IPS-NIHi7 (cell line): ENCODE data around the gene GLI3.

Experiments used
- DNase-seq: peaks from one replicate; pipeline ENCODE4 v3.0.0; 2012; ENCODE audit warnings: mixed read lengths; ENCODE audit errors: extremely low spot score

The GLI3 gene

DNA sequence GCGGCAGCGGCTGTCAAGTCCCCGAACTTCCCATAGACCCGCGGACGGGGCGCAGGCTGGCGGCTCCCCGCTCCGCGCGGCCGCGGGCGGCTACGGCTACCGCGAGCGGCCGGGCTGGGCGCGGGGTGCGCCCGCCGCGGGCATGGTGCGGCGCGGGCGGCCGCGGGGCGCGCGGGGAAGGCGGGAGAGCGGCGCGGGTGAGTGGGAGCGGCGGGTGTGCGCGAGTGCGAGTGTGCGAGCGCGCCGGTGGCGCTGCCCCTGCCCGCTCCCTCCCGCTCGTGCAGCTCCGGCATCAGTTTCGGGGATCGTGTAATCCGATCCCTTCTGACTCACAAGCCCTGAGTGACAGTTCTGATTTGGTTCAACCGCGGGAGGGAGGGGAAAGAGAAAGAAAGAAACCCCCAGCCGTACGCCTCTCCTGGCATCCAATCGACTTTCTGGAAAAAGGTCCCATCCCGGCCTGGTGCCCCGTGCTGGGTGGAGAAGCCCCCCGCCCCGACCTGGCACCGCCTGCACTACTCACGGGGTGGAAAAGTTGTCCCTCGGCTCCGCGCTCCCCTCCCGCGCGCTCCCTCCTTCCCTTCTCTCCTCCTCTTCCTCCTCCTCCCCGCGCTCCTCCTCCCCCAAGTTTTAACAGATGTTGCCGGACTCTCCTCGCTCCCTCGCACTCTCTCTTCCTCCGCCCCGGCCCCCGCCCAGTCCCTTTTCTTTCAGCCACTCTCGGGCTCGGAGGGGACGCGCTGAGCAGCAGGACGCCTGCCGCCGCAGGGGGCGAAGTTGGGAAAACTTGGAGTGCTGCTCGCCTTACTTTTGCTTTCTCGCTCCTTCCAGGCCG is at the start of gene GLI3:
Gene GLI3 (minus strand): TSS at position 234 of the 835 bp plus-strand sequence. CDS start 13,956 bp downstream, outside the sequence.
- peak; percentile 82 for DNase-seq

- no peak for DNase-seq
Observed at GRCh38 chr7:42285383-42285824, 48.4 kb upstream of the GLI3 start.

DNA sequence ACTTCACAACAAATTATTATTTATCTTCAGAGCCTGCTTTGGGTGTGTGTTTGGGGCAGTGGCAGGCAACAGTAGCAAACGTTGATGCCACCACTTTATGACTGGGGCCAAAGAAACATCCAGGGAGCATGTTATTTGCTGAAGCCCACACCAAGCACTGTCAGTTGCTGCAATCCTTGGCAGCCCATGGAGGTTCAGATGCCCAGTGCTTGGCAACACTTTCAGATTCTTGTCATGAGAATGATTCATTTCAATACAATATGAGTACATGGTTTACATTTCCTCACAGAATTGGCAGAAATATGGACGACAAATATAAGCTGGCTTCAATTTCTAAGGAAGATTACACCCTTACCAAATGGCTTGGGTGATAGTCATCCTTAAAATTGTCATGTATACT is 46.5 kb upstream of the GLI3 start:
- no peak for DNase-seq

DNA sequence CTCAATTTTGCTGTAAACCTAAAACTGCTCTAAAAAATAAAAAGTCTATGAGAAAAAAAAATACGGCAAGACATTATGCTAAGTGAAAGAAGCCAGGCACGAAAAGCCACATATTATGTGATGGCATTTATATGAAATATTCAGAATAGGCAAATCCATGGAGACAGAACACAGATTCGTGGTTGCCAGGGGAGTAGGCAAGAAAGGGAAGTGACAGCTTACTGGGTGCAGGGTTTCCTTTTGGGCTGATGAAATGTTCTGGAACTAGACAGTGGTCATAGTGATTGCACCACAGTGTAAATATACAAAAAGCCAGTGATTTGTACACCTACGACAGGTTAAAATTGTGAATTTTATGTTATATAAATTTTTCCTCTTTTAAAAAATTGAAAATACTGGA is 41.3 kb upstream of the GLI3 start:
- no peak for DNase-seq

- no peak for DNase-seq
Observed at GRCh38 chr7:42274053-42274452, 37.0 kb upstream of the GLI3 start.

- peak; percentile 44 for DNase-seq
Observed at GRCh38 chr7:42272793-42273665, 36.0 kb upstream of the GLI3 start.

- no peak for DNase-seq
Observed at GRCh38 chr7:42269161-42269560, 32.2 kb upstream of the GLI3 start.

- no peak for DNase-seq
Observed at GRCh38 chr7:42264702-42265101, 27.7 kb upstream of the GLI3 start.

DNA sequence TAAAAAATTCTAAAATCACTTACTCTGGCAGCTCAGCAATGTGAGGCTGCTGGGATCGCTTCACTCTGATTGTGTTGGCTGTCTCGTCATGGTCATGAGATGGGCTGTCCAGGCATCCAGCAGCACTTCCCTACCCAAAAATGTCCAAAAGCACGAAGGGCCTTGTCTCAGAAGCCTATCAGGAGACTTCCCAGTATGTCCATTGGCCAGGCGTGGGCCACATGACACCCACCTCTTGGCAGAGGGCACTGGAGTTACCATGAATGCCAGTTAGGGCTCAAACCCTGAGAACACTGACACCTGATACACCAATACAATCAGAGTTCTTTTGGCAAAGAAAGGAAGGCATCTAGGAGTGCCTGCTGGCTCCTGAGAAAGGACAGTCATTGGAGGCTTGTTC is 27.0 kb upstream of the GLI3 start:
- DNase-seq, result no peak

GRCh38 chr7:42262964-42263363 is 26.0 kb upstream of the GLI3 start:
- no peak for DNase-seq

DNA sequence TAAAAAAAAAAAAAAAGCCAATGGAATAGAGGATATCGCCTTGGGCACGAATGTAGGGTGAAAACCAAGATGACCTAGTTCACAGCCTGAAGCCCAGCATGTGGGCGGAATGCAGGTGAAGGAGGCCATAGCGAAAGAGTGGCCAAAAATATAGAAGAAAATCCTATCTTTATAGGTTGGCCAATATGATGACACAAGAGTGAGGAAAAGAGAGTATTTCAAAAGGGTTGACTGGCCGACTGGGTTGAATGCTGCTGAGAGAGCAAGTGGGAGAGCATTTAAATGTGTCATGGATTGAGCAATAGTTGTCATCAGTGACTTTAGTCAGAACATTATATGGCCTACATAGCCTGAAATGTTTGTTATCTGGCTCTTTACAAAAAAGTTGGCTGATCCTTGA is 17.2 kb upstream of the GLI3 start:
- DNase-seq, result no peak

DNA sequence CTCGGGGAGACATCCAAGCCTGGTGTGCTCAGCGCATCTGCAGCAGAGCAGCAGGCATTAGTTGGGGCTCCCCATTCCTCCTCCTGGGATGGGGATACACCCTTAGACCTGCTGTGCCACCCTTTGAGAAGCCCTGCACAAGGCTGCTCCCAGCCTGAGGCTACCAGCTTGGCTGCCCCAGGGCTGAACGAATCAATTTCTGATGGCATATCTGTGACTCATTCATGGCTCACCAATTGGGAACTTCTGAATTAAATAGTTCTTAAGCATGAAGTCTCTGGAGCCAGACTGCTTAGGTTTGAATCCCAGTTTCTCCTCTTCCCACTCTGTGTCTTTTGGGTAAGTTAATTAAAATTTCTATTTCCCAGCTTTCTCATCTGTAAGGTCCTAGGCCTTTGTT is 16.3 kb upstream of the GLI3 start:
- DNase-seq, result no peak

DNA sequence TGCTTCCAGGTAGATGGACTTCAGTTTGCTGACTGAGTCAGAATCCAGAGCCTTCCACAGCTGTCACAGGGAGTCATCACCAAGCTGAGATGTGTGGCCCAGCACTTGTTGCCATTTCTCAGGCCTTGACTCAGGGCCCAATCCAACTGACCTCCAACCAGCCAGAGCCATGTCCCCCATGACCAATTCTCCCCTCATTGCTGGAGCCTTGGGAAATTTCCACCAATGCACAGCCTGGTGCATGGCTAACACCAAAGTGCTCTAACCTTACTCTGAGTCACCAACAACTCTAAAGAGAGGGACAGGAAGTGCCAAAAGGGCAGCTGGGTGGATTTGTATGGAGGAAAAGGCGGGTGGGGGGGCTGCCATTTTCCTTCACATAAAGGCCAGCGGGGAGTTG is 13.4 kb upstream of the GLI3 start:
- DNase-seq, result no peak

- DNase-seq, result no peak
Observed at GRCh38 chr7:42248579-42248978, 11.6 kb upstream of the GLI3 start.

DNA sequence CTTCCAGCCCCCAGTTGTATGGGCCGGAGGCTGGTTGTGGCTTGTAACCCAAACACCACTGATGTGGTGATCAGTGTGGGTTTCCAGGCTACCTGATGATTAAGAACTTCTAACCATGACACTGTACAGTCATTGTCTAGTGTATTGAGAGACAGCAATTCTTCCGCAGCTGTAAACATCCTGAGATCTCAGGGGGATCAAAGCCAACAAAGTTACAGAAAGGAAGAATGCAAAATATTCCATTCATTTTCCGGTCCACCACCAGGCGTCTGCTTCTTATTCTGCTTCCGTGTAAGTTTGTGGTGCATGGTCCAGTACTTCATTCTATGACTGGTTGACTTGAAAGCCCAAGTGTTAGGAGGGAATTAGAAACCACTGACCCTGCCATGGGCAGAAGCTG is 10.3 kb upstream of the GLI3 start:
- no peak for DNase-seq

DNA sequence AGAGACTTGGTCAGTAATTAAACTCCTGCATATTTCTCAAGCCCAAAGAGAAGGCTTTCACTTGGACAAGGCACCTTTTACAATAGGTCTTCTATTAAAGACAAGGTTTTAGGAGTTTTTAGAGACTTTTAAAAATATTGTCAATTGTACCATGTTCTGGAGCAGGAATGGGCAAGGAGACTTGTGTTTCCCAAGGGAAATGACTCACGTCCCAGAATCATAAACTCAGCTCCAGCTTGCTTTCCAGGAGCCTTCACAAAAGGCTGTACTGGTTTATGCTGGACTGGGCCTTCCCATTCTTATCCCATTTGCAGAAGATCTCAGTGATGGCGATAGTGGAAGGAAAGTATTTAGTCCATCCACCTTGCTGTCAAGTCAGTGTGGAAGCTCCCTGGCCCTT is 7.8 kb upstream of the GLI3 start:
- no peak for DNase-seq

DNA sequence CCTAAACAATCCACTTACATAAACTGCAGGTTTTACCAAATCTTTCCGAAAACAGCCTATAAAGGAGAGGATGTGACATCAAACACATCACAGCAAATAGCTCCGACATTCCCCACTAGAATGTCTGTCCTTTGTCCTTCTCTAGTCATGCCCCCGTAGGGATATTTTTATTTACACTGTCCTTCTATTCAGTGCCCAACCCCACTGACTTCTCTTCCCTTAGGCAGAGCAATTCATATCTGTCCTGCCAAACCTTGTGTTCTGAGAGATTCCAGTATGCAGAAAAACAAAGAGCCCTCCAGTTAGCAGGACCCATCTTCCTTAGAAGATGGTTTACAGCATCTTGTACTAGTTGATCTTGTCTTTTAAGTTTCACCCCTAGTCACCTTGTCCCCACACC is 5.4 kb upstream of the GLI3 start:
- no peak for DNase-seq

- DNase-seq, result no peak
Observed at GRCh38 chr7:42241424-42241823, 4.4 kb upstream of the GLI3 start.

GRCh38 chr7:42240416-42240815 is 3.4 kb upstream of the GLI3 start:
- no peak for DNase-seq

DNA sequence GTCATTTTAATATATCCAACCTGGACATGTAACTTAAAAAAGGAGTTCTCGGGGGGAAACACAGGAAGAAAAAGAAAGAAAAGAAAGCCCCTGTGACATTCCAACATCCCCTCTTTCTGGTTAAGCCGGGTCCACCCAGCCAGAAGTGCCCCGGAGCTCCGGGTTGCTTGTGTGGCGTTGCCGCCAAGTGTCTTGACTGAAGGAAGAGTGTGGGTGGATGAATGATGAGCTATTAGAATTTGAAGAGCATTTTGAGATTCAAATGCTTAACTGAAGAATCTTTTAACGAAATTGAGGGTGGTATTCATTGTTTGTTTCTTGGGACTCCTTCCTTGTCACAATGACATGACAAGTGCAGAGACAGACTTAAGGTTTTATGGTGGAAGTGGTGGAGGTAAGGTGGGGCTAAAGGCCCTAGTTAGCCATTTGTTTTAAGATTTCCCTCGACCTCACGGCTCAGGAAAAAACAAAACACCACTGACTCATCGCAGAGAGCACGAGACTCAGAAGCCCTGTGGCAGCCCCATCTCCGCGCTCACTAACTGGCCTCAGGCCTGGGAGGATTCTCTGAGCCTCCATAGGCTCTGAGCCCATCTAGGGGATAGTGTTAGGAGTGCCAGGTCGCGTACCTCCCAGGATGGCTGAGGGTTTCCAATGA is 1.8 kb upstream of the GLI3 start:
- peak; percentile 62 for DNase-seq

DNA sequence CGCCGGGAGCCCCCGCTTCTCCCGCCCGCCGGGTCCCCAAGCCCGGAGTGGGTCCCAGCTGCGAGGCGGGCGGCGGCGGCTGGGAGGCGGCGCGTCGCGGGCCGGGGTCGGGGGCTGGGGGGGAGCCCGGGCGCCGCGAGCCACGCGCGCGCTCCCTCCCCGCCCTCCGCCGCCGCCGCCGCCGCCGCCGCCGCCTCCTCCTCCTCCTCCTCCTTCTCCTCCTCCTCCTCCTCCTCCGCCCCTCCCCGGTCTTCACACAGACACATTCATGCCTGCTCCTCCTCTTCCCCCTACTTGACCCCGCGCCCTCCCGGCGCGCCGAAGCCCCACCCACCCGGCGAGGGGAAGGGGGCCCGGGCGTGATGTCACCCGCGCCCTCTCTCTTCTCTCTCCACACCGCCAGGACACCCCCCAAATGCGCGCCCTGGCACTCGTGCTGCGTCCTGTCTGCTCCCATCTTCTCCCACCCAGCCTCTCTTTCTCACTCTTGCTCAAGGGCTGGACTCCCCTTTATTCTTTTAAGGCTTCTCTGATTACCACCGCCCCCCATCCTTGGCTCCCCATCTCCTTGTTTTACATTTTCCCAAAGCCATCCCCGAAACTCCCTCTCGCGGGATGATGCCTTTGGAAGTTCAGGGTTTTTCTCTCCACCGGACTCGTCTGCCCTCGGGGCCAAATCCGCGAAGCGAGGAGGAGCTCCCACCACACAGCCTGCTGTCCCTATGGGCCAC is 967 bp upstream of the GLI3 start:
- DNase-seq, result peak; percentile 83
